GM21528 (cell line): ENCODE data around the gene ASB8.
"Not testable (repeated sequence)": the region's sequence is repeated elsewhere in the genome, so short reads cannot be mapped to it uniquely, and the experiment has no call there.

Experiments
- ATAC-seq: cut with Tn5 transposase; IDR thresholded peaks from one replicate; pipeline ENCODE4 v1.9.1; 2021; ENCODE audit warnings: mild to moderate bottlenecking, moderate library complexity; ENCODE audit not compliant: unreplicated experiment, low FRiP score

ASB8 gene

DNA sequence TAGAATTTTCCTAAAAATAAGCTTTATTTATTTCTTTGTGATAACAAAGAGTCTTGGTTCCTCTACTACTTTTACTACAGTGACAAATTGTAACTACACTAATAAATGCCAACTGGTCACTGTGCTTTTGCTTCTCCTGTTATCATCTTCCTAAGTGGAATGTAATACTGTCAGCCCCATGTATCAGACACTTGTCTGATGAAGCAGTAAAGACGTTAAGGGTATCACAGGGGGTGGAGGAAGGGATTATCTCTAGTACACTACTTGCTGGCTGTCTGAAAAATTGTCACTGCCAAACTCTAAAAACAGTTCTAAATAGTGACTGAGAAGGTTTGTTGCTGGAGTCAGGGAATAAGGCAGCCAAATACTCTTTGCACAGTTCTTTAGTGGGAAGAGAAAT lies 11.3 kb downstream of the ASB8 start:
- ATAC-seq: no peak

DNA sequence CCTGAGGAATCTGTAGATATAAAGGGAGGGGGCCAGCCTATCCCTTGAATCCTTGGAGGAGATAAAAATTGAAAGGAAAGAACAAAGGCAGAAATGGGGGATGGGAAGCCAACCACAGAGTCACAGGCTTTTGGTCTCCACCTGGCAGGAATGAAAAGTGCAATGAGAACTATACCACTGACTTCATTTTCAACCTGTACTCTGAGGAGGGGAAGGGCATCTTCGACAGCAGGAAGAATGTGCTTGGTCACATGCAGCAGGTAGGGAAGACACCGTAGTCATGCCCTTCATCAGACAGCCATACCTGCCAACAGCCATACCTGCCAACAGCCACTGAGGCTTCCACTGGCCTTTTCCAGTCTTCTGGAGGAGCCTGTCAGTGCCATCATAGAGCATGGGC lies 13.4 kb downstream of the ASB8 start:
- ATAC-seq: no peak

DNA sequence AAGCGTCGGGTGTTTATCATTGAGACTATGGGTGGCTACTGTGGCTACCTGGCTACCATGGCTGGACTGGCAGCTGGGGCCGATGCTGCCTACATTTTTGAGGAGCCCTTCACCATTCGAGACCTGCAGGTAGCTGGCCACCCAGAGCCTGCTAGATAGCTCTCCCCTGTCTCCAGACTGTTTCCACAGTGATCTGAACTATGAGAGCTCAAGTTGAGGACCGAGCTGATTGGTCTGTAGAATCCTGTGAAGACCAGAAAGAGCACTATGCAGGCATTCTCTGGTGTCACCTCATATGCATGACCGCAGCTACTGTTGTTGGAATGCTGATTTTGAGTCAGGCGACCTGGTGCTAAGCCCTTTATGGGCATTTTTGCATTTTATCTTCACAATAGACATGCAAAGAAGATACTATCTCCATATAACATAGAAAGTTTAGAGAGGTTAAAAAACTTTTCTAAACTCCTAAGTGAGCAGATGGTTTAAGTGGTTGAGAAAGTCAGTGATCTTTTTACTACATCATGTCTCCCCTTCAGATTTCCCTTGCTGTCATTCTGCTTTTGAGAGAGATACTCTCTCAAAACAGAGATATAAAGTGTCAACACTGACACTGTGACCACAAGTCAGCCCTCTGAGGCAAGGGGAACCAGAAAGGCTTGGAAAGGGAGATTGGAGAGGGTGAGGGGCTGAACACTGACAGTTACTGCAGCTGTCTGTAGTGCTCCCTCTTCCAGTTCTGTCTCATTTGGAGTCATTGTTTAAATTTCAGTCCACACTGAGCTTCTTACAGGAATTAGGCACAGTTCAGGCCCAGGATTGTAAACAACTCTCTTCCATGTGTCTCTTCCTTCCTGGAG lies 14.3 kb downstream of the ASB8 start:
- no peak for ATAC-seq

DNA sequence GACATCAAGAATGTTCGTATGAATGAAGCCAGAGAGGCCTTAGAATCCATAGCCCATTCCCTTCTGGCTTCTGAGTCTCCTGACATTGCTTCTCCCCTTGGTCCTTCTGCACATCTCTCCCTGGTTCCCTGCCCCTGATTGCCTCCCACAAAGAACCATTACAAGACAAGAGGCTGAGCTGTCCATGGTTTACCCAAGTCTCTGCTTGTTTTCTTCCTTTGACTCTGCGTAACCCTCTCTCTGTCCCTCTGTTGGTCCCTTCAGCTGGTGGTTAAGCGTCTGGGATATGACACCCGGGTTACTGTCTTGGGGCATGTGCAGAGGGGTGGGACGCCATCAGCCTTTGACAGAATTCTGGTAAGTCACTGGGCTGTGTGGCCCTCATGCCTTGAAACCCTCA lies 22.3 kb downstream of the ASB8 start:
- ATAC-seq: no peak

DNA sequence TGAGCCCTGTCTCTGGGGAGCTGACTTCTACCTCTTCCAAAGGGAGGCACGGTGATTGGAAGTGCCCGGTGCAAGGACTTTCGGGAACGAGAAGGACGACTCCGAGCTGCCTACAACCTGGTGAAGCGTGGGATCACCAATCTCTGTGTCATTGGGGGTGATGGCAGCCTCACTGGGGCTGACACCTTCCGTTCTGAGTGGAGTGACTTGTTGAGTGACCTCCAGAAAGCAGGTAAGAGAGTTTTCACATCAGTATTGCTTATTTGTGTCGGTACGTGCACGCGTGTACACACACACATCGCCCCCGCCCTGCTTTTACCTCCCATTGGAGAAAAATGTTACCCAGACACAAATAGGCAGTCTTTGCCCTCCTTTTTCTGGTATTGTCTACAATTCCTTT lies 24.5 kb downstream of the ASB8 start:
- no peak for ATAC-seq

DNA sequence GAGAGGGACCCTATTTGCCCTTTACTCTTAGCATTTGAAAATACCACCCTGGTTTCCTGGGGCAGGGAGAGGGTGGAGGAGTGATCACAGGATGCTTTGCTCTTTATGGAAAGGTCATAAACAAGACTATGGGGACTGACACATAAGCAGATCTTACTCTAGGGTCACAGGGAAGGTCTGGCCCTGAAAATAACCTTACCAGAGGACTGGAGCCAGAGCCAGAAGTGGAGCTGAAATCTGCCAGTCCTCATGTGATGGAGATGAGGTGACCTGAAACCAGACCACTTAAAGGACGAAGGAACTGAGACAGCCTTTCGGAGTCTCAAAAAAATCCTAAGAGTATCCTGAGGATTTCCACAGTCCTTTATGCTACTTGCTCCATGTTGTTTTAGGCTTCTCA lies 25.8 kb downstream of the ASB8 start:
- ATAC-seq: no peak

DNA sequence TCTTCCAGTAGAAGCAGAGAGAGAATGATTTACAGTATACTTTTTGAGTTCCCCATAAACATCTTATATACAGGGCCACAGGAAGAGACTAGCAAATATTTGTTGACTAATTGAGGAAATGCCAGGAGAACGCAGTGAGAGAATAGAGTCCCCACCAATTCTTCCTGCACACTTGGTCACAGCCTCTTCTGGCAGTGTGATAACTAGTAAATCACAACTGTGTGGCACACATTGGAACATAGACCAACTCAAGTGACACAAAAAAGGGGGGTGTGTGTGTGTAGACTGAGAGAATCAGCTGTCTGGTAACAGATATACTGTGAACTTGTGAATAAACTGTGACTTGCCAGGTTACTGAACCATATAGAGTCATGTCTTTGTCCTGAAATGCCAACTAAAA lies 27.9 kb downstream of the ASB8 start:
- no peak for ATAC-seq

DNA sequence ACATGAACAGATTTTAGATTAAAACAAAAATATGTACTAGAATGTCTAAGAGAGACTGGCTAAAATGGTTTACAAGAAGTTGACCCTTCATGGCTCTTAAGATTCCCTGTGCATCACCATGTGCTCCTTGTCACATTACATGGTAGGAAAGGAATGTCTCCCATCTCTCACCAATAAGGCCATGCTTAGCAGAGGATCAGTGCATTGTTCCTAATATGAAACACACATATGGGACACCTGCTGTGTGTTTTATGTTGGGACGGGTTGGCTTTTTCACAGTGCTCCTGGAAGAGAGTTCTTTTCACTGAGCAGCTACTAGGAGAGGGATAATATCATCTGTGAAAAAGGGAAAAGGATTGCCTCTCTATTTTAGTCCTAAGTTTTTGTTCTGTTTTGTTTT lies 28.5 kb downstream of the ASB8 start:
- ATAC-seq: no peak

DNA sequence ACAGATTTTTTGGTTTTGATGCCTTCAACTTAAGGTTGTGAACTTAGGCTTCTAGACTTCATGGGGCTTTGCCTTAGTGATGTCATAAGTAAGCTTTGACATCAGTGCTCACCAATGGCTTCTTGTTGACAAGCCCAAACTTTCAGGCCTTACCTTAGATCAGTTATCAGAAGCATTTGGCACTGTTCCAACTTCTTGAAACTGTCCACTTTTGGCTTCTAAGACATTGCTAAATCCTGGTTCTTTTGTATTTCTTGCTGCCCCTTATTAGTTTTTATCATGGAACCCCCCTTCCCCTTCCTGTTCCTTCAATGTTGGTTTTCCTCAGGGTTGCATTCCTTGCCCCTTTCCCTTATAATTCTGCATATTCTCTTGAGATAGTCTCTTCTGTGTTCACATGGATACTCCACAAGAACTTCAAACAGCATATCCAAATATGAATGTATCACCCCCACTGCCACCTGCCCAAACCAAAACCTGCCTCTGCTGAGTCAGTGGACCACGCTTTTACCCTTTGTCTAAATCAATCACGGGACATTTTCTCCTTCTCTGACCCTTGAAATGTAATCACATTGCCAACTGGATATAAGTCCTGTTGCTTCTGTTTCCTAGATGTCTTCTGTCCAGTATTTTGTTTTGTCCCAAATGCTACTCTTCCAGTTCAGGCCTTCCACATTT lies 30.2 kb downstream of the ASB8 start:
- ATAC-seq: no peak

DNA sequence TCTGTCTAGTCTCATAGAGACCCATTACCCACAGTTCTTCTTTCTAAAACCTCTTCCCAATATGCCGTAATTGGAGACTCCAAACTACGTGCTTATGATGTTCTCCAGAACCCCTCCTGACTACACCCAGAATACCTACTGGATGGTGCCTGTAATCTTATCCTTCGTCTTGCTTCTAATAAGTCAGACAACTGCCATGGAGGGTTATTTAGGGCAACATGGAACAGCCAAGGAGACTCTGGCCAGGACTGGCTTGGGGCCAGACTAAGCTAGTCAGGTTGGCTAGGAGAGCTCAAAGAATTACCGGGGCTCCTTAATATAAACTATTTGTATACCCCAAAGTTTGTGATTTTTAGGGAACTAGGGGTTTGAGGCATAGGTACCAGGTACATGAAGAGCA lies 31.3 kb downstream of the ASB8 start:
- no peak for ATAC-seq

DNA sequence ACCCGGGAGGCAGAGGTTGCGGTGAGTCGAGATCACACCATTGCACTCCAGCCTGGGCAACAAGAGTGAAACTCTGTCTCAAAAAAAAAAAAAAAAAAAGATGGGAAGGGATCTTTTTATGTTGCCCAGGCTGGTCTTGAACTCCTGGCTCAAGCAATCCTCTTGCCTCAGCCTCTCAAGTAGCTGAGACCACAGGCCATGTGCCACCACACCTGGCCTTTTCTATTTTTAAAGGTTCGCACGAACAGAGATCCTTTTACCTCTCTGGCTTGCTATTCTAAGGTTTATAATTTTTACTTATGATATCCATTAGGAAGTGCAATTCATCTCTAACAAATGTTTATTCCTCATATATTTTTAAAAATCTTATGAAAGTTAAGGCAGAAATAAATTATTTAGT lies 31.8 kb downstream of the ASB8 start:
- ATAC-seq: not testable (repeated sequence)

DNA sequence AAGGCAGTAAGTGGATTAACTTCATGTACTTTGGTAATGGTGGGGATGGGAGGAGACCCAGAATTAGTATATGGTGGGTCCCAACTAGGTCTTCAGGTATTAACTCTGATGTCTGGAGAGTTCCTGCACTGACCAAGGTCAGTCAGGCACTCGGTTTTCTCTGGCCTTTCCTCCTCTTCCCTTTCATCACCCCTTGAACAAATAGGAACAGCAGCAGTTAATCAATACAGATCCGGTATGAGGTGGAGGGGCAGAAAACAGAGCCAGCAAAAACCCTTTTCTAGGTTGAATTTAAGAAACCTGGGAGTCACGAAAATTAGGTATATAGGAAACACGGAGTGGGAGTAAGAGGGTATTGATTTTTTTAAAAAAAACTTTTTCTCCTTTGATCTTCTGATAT lies 34.1 kb downstream of the ASB8 start:
- ATAC-seq: no peak

DNA sequence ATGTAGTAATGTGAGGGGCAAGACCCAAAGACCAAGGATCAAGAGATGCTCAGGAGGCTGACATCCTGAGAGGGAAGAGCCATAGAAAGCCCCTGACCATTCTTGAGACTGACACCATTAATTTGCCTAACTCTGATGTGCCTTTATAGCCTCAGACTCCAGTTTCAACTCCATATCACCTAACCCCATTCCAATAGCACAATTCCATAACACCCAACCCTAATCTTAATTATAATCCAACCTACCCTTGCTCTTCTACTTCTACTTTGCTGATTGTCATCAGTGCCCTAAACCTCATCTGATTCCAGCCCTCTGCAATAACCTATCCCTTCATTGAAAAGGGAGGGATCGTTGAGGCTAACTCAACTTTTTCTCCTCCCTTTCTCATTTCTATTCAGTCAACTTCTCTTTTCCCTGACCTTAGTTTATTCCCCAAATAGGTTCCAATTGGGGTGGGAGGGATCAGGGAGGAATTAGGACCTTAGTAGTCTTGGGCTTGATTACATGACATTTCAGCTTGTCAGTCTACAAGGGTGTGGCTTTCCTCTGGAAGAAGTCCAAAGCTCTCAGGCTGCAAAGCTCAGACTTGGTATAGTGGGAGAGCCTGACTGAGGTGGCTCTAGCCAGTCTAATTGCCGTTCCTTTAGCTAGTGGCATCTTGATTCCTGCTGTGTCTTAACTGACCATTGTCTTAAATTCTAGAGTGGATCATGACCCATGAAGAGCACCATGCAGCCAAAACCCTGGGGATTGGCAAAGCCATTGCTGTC lies 35.1 kb downstream of the ASB8 start:
- no peak for ATAC-seq

DNA sequence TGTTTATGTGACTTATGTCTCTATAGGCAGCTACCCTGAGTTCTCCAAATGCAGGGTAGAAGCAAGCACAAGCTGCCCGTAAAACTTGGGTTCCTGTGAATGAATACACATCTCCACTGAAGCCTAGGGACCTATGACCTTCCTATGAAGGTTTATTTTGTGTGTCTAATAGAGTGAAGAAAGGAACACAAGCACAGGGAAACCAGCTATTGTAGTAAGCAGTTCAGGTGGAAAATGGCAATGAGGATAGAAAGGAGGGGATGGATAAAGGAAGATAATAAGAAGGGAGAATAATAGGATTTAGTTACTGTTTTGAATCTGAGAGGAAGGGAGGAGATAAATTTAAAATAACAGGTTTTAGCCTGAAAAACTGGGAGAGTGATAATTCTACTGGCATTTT lies 35.8 kb downstream of the ASB8 start:
- no peak for ATAC-seq

DNA sequence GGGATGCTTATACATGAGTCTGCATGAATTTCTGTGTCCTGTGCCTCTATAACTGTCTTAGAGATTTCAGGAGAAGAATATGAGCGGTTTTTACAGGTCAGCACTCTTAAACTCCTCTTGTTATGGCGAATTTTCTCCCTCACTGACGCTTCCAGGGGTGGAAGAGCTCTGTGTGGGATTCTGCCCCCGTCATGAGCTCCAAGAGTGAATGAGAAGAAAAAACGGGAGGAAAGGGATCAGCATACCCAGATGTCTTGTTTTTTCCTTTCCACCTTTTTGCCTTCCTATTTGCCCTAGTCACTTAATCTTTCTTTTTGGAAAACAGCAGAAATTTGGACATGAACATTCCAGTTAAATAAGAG lies 37.5 kb downstream of the ASB8 start:
- no peak for ATAC-seq

DNA sequence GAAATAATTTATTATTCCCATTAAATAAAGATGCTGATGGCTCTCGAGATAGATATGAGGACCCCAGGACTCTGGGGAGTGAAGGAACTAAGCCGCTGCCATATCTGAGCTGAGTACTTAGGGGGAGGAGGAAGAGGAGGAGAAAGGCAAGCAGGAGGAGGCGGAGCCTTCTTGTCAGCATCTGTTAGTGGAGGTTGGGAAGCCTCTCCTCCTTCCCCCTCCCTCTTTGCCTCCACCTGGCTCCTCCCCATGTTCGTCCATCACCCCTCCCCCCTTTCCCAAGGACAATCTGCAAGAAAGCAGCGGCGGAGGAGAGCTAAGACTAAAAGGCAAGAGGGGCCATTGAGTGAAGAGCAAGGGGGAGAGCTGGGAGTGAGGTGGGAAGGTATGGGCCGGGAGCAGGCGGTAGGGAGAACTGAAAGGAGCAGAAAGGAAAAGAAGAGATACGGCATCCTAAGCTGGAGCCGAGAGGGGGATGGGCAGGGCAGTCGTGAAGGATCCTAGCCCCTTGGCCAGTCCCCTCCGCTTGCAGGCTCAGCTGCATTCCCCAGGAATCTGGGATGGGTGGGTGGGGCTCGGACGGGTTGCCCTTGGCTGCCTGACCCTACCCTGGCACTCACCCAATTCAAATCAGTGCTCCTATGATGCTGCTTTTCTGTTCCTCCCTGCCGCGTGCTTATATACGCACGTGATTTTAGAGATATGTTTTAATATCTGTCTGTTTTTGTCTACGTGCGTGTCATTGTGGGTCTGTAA lies 38.1 kb downstream of the ASB8 start, which contains the start of gene PFKM:
TSS of gene PFKM (plus strand) at position 287 of the 756 bp plus-strand sequence. CDS start 3,411 bp downstream, outside the sequence.
- peak; percentile 99 for ATAC-seq

DNA sequence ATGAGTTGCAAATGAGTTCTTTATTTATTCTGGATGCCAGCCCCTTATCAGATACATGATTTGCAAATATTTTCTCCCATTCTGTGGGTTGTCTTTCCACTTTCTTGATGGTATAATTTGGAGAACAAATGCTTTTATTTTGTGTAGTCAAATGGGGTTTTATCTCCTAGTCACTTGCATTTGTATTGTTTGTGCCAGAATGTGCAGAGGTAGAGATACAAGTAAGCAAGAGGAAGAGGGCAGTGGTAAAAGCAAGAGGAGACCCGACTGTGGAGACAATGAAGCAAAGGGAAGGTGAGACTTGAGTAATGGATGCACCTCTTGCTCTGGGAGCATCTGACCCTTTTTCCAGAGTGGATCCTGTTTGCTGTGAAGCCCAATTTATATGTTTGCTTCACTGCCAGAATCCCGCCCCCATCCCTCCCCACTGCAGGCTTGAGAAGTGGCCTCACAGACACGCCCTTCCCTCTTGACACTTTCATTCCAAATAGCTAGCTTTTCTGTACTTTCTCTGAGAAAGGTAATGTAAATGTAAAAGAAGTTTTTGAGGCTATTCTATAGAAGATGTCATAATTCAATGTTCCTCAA lies 38.9 kb downstream of the ASB8 start:
- no peak for ATAC-seq

DNA sequence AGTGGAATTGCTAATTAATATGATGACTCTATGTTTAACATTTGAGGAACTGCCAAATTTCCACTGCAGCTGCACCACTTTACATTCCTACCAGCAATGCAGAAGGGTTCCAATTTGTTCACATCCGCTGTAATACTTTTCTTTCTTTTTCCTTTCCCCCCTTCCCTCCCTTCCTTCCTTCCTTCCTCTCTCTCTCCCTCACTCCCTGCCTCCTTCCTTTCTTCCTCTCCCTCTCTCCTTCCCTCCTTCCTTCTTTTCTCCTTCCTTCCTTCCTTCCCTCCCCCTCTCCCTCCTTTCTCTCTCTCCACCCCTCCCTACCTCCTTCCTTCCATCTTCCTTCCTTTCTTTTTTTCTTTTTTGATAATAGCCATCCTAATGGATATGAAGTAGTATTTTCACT lies 41.4 kb downstream of the ASB8 start:
- ATAC-seq: no peak

DNA sequence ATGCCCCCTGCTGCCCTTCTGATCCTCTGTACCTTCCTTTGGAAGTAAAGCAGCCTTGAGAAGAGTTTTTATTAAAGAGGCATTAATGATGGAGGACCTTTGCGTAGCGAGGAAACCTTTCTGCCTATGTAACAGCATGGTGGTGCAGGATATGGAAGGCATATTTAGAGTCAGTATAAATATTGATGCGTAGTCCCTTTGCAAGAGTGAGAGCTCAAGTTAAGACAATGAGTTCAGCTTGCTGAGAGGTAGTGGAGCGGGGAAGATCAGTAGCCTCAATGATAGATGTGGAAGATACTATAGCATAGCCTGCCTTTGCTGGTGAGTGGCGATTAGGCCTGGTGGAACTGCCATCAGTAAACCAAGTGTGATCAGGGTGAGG lies 46.0 kb downstream of the ASB8 start:
- not testable (repeated sequence) for ATAC-seq

DNA sequence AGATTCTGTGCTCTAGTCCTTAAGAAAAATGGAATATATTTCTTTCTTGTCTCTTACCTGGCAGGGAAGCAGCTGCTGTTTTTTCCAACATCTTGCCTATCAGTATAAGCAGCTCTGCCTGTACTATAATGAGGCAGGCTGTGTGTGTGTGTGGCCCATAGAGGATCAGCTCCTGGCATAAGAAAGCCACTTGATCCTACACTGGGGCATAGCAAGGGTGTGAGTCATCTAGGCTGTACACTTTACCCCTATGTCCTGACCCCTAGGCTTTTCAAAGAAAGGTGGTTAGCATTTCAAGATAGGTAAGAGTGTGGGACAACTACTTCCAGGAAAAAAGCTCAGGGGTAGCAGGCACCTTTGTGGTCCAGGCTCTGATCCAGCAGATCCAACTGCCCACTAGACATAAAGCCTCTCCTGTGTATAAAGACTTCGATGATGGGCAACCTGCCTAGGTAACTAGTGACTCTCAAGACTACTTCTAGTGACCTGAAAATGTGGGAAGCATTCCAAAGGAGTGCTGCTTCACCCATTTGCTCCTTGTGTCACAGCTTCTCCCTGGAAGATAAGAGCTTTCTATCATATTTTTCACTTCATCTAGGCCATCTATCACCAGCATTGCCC lies 46.5 kb downstream of the ASB8 start:
- ATAC-seq: no peak
